HG03558 (cell line): ENCODE data around the gene RFFL.
"Not testable (repeated sequence)": the region's sequence is repeated elsewhere in the genome, so short reads cannot be mapped to it uniquely, and the experiment has no call there.

Experiments used
- ATAC-seq: cut with Tn5 transposase; IDR thresholded peaks from one replicate; pipeline ENCODE4 v1.9.1; 2021; ENCODE audit warnings: moderate number of reproducible peaks; ENCODE audit not compliant: unreplicated experiment; ENCODE audit errors: extremely low read depth

Gene RFFL

DNA sequence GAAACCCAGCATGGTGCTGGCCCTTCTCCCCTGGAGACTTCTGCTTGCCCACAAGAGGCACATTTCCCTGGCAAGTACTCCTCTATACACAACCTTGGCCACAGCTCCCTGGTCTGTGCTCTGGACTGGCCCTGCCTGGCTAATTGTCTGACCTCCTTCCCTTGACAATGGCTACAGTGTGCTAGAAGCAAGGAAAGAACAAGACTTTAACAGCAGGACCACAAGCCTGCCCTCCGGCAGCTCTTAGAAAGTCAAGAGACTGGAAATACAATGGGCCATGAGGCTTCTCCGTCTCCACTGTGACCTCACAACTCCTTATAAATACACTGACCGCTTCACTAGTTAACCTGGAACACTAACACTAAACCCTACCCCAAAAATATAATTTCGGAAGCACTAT lies 46.5 kb downstream of the RFFL start:
- ATAC-seq = no peak

DNA sequence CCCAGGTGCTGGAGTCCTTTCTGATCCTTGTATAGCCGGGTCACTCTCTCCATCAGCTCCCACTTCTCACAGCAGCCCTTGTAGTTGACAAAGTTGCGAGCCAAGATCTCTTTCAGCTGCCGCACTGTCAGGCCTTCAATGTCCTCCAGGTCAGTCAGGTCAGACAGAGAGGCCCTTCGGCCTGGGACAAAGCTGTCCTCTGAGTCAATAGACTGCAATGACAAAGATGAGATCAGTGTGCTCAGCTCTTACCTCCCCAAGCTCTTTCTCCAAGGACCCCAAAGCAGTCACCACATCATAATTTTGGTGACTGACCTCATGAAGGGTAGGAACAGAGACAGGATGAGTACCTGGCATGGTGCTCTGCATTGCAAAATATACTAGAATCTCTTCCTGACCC lies 47.1 kb downstream of the RFFL start:
- no peak for ATAC-seq

DNA sequence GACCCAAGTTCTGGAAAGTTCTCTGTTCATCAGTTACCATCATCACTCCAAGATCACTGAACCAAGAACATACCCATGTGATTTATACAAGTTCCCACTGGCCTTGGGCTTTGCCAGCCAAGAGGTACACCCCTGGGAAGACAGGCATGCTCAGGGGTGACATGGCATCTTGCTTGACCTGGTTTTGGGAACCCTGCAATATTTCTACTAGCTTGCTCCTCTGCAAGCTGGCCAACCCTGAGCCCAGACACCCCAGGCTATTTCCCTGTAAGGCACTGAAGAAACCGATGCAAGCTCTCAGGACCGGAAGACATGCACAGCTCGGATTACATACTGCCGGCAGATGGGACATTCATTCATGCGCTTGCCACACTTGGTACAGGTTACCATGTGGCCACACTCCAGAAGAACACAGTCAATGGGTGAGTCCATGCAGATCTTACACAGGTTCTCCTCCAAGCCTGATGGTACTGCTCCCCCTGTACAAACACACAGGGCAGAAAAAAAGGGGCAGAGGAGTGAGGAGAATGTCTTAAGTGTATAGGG lies 51.8 kb downstream of the RFFL start:
- ATAC-seq = no peak

- no peak for ATAC-seq
These were observed 53.4 kb downstream of the RFFL start for GRCh38 chr17:35010093-35010492.

GRCh38 chr17:35006961-35007360 lies 56.5 kb downstream of the RFFL start:
- ATAC-seq = no peak

DNA sequence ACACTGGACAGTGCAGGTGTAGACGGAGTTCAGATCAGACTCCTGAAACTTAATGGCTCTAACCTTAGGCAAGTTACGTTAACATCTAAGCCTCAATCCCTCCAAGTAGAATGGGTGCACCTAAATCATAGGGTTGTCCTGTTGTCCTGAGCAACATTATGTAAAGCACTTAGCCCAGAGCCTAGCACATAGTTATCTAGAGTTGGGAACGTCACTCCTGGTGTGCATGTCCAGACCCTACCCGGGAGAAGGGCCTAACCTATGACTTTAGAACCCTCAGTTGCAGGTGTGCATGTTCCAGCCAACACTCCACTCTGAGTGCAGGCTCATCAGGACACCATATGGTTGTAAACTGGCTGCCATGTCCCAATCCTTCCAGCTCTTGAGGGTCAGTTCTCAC lies 57.2 kb downstream of the RFFL start:
- no peak for ATAC-seq

GRCh38 chr17:35003778-35004177 lies 59.7 kb downstream of the RFFL start:
- no peak for ATAC-seq

- no peak for ATAC-seq
These were observed 60.5 kb downstream of the RFFL start for GRCh38 chr17:35002876-35003551.

GRCh38 chr17:35001549-35001948 lies 62.0 kb downstream of the RFFL start:
- ATAC-seq = no peak

- not testable (repeated sequence) for ATAC-seq
These were observed 62.5 kb downstream of the RFFL start for GRCh38 chr17:35000965-35001364.

DNA sequence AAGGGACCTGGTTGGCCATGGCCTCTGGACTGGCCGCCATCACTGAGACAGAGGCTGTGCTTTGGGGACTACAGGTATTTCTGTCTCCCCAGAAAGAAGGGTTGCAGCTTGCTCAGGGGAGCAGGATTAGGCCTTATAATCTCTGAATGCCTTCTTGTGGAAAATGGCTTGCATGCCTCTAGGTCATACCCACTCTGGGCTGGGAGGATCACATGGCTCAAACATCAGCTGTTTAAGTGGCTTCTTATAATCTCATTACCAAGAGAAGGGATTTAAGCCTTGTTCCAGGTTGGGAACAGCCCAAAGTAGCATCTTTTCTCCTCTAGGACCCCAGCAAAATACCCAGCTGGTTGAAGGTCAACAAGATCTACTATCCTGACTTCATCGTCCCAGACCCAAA lies 64.1 kb downstream of the RFFL start:
- ATAC-seq = no peak

GRCh38 chr17:34998205-34998604 lies 65.3 kb downstream of the RFFL start:
- ATAC-seq = no peak

- no peak for ATAC-seq
These were observed 66.1 kb downstream of the RFFL start for GRCh38 chr17:34997355-34997862.

- no peak for ATAC-seq
These were observed 66.9 kb downstream of the RFFL start for GRCh38 chr17:34996422-34997285.

DNA sequence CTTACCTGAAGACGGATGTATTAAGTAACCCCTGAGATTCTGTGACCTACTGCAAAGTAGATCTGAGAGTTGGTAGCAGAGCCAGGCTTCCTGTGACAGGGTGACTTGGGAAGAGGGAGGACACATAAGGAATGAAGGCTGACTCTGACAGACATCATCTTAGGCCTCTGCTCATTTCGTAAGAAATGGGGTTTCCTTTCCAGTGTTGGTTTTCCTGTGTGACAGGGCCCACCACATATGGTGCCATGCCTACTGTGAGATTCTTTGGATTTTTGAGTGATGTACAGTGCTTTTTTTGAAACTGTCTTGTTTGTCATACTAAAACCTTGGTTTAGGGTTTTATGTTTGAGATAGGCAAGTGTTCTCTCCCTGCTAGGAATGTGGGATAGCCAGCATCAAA lies 70.5 kb downstream of the RFFL start:
- no peak for ATAC-seq

DNA sequence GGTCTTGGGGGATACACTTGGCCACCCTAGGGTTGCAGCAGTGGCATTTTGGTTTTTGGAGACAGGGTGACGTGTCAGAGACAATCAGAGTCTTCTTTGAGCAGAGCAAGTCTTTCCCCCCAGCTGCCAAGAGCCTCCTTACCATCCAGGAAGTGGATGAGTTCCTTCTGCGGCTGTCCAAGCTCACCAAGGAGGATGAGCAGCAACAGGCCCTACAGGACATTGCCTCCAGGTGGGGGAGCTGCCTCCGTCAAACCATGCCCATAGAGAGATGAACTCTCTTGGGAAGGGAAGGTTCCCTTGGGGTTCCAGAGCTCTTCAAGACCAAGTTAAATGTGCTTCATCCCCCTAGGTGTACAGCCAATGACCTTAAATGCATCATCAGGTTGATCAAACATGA lies 71.9 kb downstream of the RFFL start:
- ATAC-seq = no peak

DNA sequence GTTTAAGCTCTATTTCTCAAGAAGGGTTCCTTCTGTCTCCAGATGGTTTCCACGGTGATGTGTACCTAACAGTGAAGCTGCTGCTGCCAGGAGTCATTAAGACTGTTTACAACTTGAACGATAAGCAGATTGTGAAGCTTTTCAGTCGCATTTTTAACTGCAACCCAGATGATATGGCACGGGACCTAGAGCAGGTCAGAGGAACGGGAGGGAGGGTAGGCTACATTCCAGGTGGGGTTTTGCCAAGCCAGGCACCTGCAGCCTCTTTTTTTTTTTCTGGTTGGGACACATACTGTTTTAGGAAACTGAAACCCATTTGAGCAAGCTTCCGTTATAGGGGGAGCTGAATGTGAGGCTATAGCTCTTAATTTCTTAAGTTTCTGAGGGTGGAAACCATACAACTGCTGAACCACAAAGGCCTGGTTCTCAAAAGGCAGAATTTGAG lies 72.6 kb downstream of the RFFL start:
- no peak for ATAC-seq

DNA sequence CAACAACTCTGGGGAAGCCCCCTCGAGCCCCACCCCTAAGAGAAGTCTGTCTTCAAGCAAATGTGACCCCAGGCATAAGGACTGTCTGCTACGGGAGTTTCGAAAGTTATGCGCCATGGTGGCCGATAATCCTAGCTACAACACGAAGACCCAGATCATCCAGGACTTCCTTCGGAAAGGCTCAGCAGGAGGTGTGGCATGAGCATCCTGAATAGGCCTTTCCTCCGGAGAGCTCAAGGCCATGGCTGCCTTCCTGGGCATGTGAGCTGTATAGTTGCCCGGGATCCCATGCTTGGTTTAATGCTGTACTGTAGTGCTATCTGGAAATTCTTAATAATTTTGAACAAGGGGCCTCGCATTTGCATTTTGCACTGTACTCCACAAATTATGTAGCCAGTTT lies 74.0 kb downstream of the RFFL start:
- ATAC-seq = no peak

DNA sequence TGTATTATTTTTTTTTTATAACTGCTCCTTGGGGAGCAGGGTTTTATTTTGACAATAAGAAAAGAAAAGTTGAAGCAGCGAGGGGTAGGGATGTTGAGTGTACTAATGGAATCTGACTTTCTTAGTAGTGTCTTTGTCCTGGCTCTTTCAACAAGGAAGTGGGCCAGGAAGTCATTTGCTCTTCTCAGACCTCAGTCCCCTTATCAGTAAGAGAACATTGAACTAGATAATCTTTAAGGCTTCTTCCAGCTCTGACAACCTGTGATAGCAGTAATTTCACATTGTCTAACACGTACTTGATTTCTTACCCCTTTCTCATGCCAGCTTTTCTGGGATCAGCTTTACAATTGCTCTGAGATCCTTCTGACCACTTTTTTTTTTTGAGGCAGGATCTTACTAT lies 74.9 kb downstream of the RFFL start:
- ATAC-seq = no peak

GRCh38 chr17:34987232-34987631 lies 76.3 kb downstream of the RFFL start:
- no peak for ATAC-seq

- no peak for ATAC-seq
These were observed 81.8 kb downstream of the RFFL start for GRCh38 chr17:34981538-34982241.
